Effector memory CD4-positive, alpha-beta T cell (primary cell): Measurements from ENCODE around the gene FSCN2.

ENCODE experiments used
- DNase-seq, 3 donors: peaks; one replicate each; pipeline ENCODE4 v3.0.0-alpha.2; 2020
- H3K27ac ChIP-seq: 2 replicates; pipeline ENCODE4 v1.7.0; 2013; ENCODE audit warnings: mild to moderate bottlenecking, low read length, moderate library complexity; ENCODE audit not compliant: insufficient read depth, poor library complexity, severe bottlenecking
- H3K27me3 ChIP-seq: replicated peaks from 2 replicates; pipeline ENCODE4 v1.7.0; 2013; ENCODE audit warnings: mild to moderate bottlenecking, low read length; ENCODE audit not compliant: insufficient read depth, control insufficient read depth, poor library complexity, severe bottlenecking
- H3K36me3 ChIP-seq: 2 replicates; pipeline ENCODE4 v1.7.0; 2013; ENCODE audit warnings: mild to moderate bottlenecking, low read length, moderate library complexity; ENCODE audit not compliant: control insufficient read depth, insufficient read depth
- H3K4me1 ChIP-seq: 2 replicates; pipeline ENCODE4 v1.7.0; 2013; ENCODE audit warnings: low read length, mild to moderate bottlenecking; ENCODE audit not compliant: control insufficient read depth, insufficient read depth, poor library complexity, severe bottlenecking
- H3K4me3 ChIP-seq: 2 replicates; pipeline ENCODE4 v1.7.0; 2013; ENCODE audit warnings: low read length, low read depth, mild to moderate bottlenecking; ENCODE audit not compliant: insufficient read depth, poor library complexity, severe bottlenecking
- H3K9me3 ChIP-seq: 2 replicates; pipeline ENCODE4 v1.7.0; 2013; ENCODE audit warnings: mild to moderate bottlenecking, low read length, moderate library complexity; ENCODE audit not compliant: control insufficient read depth

FSCN2 gene

GRCh38 chr17:81542431-81543338, 14.5 kb downstream of the FSCN2 start:
- Histone ChIP-seq H3K27ac (no peak overlapping the region), H3K9me3 (no peaks in the 10 kb centered on the region), H3K4me1 (peaks cover under 1% of the 10 kb centered on the region), H3K4me3 (no peak overlapping the region), H3K36me3 (peaks cover 60% of the 10 kb centered on the region), H3K27me3 (no peaks in the 10 kb centered on the region)
- DNase-seq: no peak

- H3K4me1 ChIP-seq: no peaks in the 10 kb centered on the region
- no peak overlapping the region for H3K4me3 ChIP-seq
- H3K27me3 ChIP-seq: no peaks in the 10 kb centered on the region
- peaks cover 66% of the 10 kb centered on the region for H3K36me3 ChIP-seq
- H3K27ac ChIP-seq: no peak overlapping the region
- no peaks in the 10 kb centered on the region for H3K9me3 ChIP-seq
- DNase-seq: no peak
Observed at GRCh38 chr17:81543339-81543675, 15.1 kb downstream of the FSCN2 start.

GRCh38 chr17:81543756-81544155, 15.6 kb downstream of the FSCN2 start:
- H3K27ac ChIP-seq: no peak overlapping the region
- H3K27me3 ChIP-seq: no peaks in the 10 kb centered on the region
- no peak overlapping the region for H3K4me3 ChIP-seq
- H3K4me1 ChIP-seq: no peaks in the 10 kb centered on the region
- H3K9me3 ChIP-seq: no peaks in the 10 kb centered on the region
- peaks cover 66% of the 10 kb centered on the region for H3K36me3 ChIP-seq
- no peak for DNase-seq

GRCh38 chr17:81544281-81544974, 16.3 kb downstream of the FSCN2 start:
- Histone ChIP-seq H3K27ac (no peak overlapping the region), H3K4me1 (no peaks in the 10 kb centered on the region), H3K4me3 (no peak overlapping the region), H3K36me3 (peaks cover 67% of the 10 kb centered on the region), H3K27me3 (no peaks in the 10 kb centered on the region), H3K9me3 (no peaks in the 10 kb centered on the region)
- no peak for DNase-seq

GRCh38 chr17:81545160-81545949, 17.2 kb downstream of the FSCN2 start:
- no peak for DNase-seq
- H3K27ac ChIP-seq: no peak overlapping the region
- no peak overlapping the region for H3K4me3 ChIP-seq
- no peaks in the 10 kb centered on the region for H3K27me3 ChIP-seq
- H3K9me3 ChIP-seq: no peaks in the 10 kb centered on the region
- H3K36me3 ChIP-seq: peaks cover 66% of the 10 kb centered on the region
- no peaks in the 10 kb centered on the region for H3K4me1 ChIP-seq

GRCh38 chr17:81546906-81547613, 18.9 kb downstream of the FSCN2 start:
- Histone ChIP-seq H3K27ac (no peak overlapping the region), H3K27me3 (no peaks in the 10 kb centered on the region), H3K4me3 (no peak overlapping the region), H3K4me1 (peaks cover 9% of the 10 kb centered on the region), H3K9me3 (no peaks in the 10 kb centered on the region), H3K36me3 (peaks cover 55% of the 10 kb centered on the region)
- no peak for DNase-seq

- Histone ChIP-seq H3K4me1 (peaks cover 9% of the 10 kb centered on the region), H3K27ac (no peak overlapping the region), H3K36me3 (peaks cover 55% of the 10 kb centered on the region), H3K27me3 (no peaks in the 10 kb centered on the region), H3K4me3 (no peak overlapping the region), H3K9me3 (no peaks in the 10 kb centered on the region)
- DNase-seq: no peak
Observed at GRCh38 chr17:81547614-81547982, 19.4 kb downstream of the FSCN2 start.

- no peak for DNase-seq
- Histone ChIP-seq H3K9me3 (no peaks in the 10 kb centered on the region), H3K36me3 (peaks cover 40% of the 10 kb centered on the region), H3K4me1 (peaks cover 17% of the 10 kb centered on the region), H3K27ac (no peak overlapping the region), H3K27me3 (no peaks in the 10 kb centered on the region), H3K4me3 (no peak overlapping the region)
Observed at GRCh38 chr17:81549031-81549557, 20.9 kb downstream of the FSCN2 start.

GRCh38 chr17:81549826-81550225, 21.6 kb downstream of the FSCN2 start:
- Histone ChIP-seq H3K4me1 (peaks cover 18% of the 10 kb centered on the region), H3K27me3 (no peaks in the 10 kb centered on the region), H3K36me3 (peaks cover 36% of the 10 kb centered on the region), H3K4me3 (no peak overlapping the region), H3K27ac (no peak overlapping the region), H3K9me3 (no peaks in the 10 kb centered on the region)
- DNase-seq: no peak
